HuH-7 (cell line): ENCODE measurements around the gene ST8SIA6.
"Not testable (repeated sequence)": the region's sequence is repeated elsewhere in the genome, so short reads cannot be mapped to it uniquely, and the experiment has no call there.

Experiments
- DNase-seq: peaks from one replicate; pipeline ENCODE4 v3.0.0; 2011; ENCODE audit warnings: low spot score

ST8SIA6 gene

GRCh38 chr10:17426263-17426750 lies 28.1 kb downstream of the ST8SIA6 start:
- DNase-seq, result no peak

GRCh38 chr10:17425584-17426262 lies 28.7 kb downstream of the ST8SIA6 start:
- DNase-seq, result no peak

- no peak for DNase-seq
Observed at GRCh38 chr10:17423632-17424186, 30.7 kb downstream of the ST8SIA6 start.

GRCh38 chr10:17422931-17423330 lies 31.5 kb downstream of the ST8SIA6 start:
- no peak for DNase-seq

- no peak for DNase-seq
Observed at GRCh38 chr10:17418249-17418648, 36.1 kb downstream of the ST8SIA6 start.

GRCh38 chr10:17416442-17417211 lies 37.8 kb downstream of the ST8SIA6 start:
- no peak for DNase-seq

GRCh38 chr10:17415046-17415658 lies 39.2 kb downstream of the ST8SIA6 start:
- DNase-seq, result no peak

GRCh38 chr10:17414484-17414883 lies 39.9 kb downstream of the ST8SIA6 start:
- DNase-seq, result no peak

- DNase-seq, result no peak
Observed at GRCh38 chr10:17413876-17414275, 40.5 kb downstream of the ST8SIA6 start.

- peak; percentile 21 for DNase-seq
Observed at GRCh38 chr10:17412323-17412722, 42.1 kb downstream of the ST8SIA6 start.

- no peak for DNase-seq
Observed at GRCh38 chr10:17410907-17411306, 43.5 kb downstream of the ST8SIA6 start.

- DNase-seq, result peak; percentile 28
Observed at GRCh38 chr10:17409170-17409733, 45.1 kb downstream of the ST8SIA6 start.

- no peak for DNase-seq
Observed at GRCh38 chr10:17407047-17407446, 47.3 kb downstream of the ST8SIA6 start.

- no peak for DNase-seq
Observed at GRCh38 chr10:17406036-17406834, 48.2 kb downstream of the ST8SIA6 start.

- no peak for DNase-seq
Observed at GRCh38 chr10:17403161-17403560, 51.2 kb downstream of the ST8SIA6 start.

GRCh38 chr10:17402040-17402439 lies 52.4 kb downstream of the ST8SIA6 start:
- not testable (repeated sequence) for DNase-seq

- no peak for DNase-seq
Observed at GRCh38 chr10:17396004-17396403, 58.4 kb downstream of the ST8SIA6 start.

- no peak for DNase-seq
Observed at GRCh38 chr10:17394854-17395253, 59.5 kb downstream of the ST8SIA6 start.

GRCh38 chr10:17387861-17388503 lies 66.4 kb downstream of the ST8SIA6 start:
- DNase-seq, result no peak

GRCh38 chr10:17386616-17387075 lies 67.7 kb downstream of the ST8SIA6 start:
- DNase-seq, result peak; percentile 79

GRCh38 chr10:17386021-17386420 lies 68.4 kb downstream of the ST8SIA6 start:
- no peak for DNase-seq
